GM19438 (cell line): ENCODE data around the gene IGF2R.

Experiments used
- ATAC-seq: cut with Tn5 transposase; IDR thresholded peaks from one replicate; pipeline ENCODE4 v1.9.1; 2021; ENCODE audit warnings: low read depth; ENCODE audit not compliant: unreplicated experiment

IGF2R gene

GRCh38 chr6:160069459-160069858, 100.6 kb downstream of the IGF2R start:
- ATAC-seq, result no peak

GRCh38 chr6:160070427-160070826, 101.5 kb downstream of the IGF2R start:
- ATAC-seq, result no peak

DNA sequence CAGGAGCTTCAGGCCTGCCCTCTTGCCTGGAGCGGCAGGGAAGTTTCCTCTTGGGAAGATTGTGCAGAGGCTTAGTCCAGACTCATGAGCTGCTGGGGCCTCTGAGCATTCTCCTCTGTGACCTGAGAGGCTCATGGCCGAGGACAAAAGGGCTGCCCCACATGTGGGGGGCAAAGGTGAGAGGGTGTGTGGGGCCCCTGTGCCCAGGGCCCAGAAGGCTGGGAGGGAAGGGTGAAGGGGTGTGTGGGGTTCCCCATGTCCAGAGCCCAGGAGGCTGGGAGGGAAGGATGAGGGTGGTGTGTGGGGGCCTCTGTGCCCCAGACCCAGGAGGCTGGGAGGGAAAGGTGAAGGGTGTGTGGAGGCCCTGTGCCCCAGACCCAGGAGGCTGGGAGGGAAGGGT, 101.9 kb downstream of the IGF2R start:
- no peak for ATAC-seq

- ATAC-seq, result no peak
Measured at GRCh38 chr6:160071805-160072690, 103.2 kb downstream of the IGF2R start.

DNA sequence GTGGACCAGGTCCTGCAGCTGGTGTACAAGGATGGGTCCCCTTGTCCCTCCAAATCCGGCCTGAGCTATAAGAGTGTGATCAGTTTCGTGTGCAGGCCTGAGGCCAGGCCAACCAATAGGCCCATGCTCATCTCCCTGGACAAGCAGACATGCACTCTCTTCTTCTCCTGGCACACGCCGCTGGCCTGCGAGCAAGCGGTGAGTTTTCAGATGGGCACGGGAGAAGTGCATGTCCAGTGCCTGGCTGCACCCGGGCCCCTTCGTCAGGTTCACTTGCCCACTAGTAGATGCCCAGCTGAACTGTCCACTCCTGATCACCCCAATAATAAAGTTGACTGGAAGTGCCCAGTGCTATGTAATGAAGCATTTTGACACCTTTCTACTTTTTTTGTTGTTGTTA, 104.4 kb downstream of the IGF2R start:
- no peak for ATAC-seq

GRCh38 chr6:160076009-160076408, 107.1 kb downstream of the IGF2R start:
- ATAC-seq, result no peak

GRCh38 chr6:160077024-160077423, 108.1 kb downstream of the IGF2R start:
- ATAC-seq, result no peak

GRCh38 chr6:160077526-160077925, 108.6 kb downstream of the IGF2R start:
- ATAC-seq, result no peak

DNA sequence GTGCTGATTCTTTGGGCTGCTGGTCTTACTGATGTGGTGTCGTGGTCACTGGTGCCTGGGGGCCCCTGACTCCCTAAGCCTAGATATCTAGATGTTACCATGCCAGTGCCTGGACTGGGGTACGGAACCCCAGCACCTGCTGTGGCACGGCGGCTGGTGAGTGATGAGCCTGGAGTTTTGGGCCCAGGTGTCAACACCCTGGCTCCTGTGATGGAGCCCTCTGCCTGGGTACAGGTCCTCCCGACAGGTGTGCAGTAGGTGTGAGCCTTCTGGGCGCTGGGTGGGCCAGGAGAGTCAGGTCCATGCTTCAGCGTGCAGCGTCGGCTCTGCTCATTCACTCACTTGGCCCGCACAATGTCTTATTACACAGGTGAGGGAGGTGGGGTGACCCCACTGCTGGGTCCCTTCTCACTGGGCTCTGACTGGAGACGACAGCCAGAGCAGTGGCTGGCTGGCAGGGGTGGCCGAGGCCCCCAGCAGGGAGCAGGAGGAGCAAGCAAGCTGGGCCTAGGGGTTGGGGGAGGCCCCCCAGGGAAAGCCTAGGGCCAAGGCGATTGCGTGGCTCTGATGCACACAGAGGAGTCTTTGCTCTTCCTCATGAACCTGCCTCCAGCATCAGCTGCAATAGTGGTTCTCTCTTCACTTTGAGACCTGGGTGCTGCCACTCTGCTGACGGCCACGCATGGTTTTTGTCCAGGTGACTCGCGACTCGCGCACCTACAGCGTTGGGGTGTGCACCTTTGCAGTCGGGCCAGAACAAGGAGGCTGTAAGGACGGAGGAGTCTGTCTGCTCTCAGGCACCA, 110.2 kb downstream of the IGF2R start:
- ATAC-seq, result no peak

DNA sequence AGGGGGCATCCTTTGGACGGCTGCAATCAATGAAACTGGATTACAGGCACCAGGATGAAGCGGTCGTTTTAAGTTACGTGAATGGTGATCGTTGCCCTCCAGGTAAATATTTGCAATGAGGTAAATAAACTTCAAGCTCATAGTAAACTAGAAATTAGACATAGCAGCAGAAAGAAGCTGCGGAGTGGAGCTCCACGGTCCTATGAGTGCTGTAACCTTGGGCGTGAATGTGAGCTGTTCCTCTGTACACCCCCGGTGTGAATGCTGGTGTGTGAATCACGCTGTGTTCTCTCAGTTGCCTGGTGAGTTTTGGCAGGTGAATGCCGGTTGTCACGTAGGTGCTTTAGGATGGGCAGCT, 110.8 kb downstream of the IGF2R start:
- ATAC-seq, result no peak

GRCh38 chr6:160080097-160080496, 111.2 kb downstream of the IGF2R start:
- no peak for ATAC-seq

GRCh38 chr6:160081398-160081797, 112.5 kb downstream of the IGF2R start:
- ATAC-seq, result no peak

DNA sequence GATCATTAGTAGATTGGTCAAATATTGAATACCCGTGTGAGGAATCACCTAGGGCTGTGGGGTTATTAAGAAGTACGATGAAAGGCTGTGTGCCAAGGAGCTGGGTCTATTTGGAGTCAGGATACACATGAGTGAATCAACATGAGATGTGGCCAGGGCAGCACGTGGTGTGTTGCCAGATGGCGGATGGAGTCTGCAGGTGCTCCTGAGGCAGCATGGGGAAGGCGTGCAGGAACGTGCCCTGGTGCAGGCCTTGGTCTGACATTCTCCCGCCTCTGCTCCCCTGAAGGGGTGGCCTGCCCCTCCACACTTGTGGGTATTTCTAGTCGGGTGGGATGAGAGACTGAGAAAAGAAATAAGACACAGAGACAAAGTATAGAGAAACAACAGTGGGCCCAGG, 113.7 kb downstream of the IGF2R start:
- ATAC-seq, result no peak

DNA sequence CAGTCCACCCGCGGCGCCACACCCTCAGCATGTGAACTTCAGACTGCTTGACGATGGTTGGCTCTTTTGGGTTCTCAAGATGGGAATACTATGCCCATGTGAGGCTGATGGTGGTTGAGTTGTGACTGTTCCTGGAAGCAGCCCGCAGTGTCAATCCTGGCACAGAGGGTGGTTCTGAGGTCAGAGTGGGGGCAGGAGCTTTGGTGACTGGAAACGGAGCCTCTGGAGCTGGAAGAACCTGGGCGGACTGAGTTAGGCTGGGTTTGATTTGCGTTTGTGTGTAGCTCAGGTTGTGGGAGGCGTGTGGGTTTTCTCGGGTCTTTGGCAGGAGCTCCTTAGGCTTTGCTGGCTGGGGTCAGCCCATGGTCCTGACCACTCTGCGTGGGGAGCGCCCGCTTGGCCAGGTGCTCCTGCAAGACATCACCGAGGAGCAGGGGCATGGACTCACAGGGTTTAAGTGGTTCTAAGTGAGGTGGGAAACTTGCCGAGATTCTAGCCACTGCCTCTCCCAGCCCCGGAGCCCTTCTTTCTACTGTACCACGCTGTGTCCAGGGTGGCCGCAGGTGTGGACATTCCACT, 115.4 kb downstream of the IGF2R start:
- ATAC-seq, result no peak

GRCh38 chr6:160085226-160085625, 116.3 kb downstream of the IGF2R start:
- ATAC-seq, result no peak

GRCh38 chr6:160085713-160086505, 117.0 kb downstream of the IGF2R start:
- ATAC-seq, result no peak

GRCh38 chr6:160086754-160087153, 117.9 kb downstream of the IGF2R start:
- ATAC-seq, result no peak

- no peak for ATAC-seq
Measured at GRCh38 chr6:160088069-160088783, 119.3 kb downstream of the IGF2R start.

DNA sequence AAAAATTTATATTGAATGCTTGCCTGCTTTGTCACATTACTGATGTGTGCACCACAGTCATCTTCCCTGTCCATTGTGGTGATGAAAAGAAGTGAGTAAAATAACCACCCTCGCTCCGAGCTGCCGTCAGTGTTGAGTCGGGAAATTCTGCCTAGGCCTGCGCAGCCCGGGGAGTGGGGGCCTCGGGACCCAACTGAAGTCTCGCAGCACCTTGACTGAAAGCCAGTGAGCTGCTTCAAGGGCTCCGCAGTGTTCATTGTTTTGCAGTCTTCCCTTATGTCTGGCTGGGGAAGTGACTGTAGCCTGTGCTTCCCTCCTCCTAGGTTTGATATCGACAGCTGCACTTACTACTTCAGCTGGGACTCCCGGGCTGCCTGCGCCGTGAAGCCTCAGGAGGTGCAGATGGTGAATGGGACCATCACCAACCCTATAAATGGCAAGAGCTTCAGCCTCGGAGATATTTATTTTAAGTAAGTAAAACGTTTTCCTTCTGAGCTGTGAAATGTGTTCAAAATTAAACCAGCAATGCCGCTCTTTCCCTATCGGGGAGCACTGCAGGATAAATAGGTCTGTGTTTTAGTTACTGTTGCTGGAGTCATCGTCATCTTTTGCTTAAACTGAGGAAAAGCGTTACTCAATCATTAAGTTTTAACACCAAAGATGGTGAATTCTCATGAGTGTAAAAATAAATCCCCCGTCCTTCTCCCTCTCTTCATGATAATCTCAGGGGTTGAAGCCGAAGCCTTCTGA, 120.1 kb downstream of the IGF2R start:
- ATAC-seq, result no peak
